Immature natural killer cell (primary cell): ENCODE data around the gene TRDMT1. TPM values are rescaled to one million over a fixed set of nuclear protein-coding genes. Genes with fewer than 3 reads are reported as not detected.

Source experiments
- DNase-seq, 3 donors: peaks; one replicate each; pipeline ENCODE4 v3.0.0; 2022; ENCODE audit warnings: mixed read lengths in 1 of 3
- H3K27ac Mint-ChIP-seq, 6 donors: one replicate each; pipeline ENCODE4 v1.8.0; 2020; ENCODE audit warnings: mixed read lengths in 6 of 6, mild to moderate bottlenecking in 5 of 6, inconsistent platforms in 4 of 6, moderate library complexity in 3 of 6
- H3K27me3 Mint-ChIP-seq, 3 donors: one replicate each; pipeline ENCODE4 v1.8.0; 2020 to 2021; ENCODE audit warnings: low read depth in 3 of 3, mild to moderate bottlenecking in 3 of 3, mixed read lengths in 3 of 3, moderate library complexity in 3 of 3, inconsistent platforms in 1 of 3
- H3K36me3 Mint-ChIP-seq, 3 donors: one replicate each; pipeline ENCODE4 v1.8.0; 2020; ENCODE audit warnings: mixed read lengths in 3 of 3, inconsistent platforms in 2 of 3, mild to moderate bottlenecking in 2 of 3
- H3K4me1 Mint-ChIP-seq, 2 donors: one replicate each; pipeline ENCODE4 v1.8.0; 2020; ENCODE audit warnings: inconsistent platforms in 2 of 2, mild to moderate bottlenecking in 2 of 2, mixed read lengths in 2 of 2, moderate library complexity in 1 of 2
- H3K4me3 Mint-ChIP-seq, 5 donors: one replicate each; pipeline ENCODE4 v1.8.0; 2020; ENCODE audit warnings: mild to moderate bottlenecking in 5 of 5, mixed read lengths in 5 of 5, inconsistent platforms in 3 of 5, moderate library complexity in 3 of 5
- H3K9me3 Mint-ChIP-seq, 6 donors: one replicate each; pipeline ENCODE4 v1.8.0; 2020; ENCODE audit warnings: mild to moderate bottlenecking in 6 of 6, mixed read lengths in 6 of 6, inconsistent platforms in 4 of 6, moderate library complexity in 3 of 6
- polyA plus RNA-seq, 3 donors: library from polyadenylated mRNA; unstranded; fragments of 300-500 nt; fragmentation: Illumina TruSeq; gene quantifications; one replicate each; pipeline ENCODE4 v1.2.3, GENCODE V29; 2021

The TRDMT1 gene
- polyA plus RNA-seq, 3 donors from 2014 or later = 1.4 to 7.8 (median 3.6) TPM

DNA sequence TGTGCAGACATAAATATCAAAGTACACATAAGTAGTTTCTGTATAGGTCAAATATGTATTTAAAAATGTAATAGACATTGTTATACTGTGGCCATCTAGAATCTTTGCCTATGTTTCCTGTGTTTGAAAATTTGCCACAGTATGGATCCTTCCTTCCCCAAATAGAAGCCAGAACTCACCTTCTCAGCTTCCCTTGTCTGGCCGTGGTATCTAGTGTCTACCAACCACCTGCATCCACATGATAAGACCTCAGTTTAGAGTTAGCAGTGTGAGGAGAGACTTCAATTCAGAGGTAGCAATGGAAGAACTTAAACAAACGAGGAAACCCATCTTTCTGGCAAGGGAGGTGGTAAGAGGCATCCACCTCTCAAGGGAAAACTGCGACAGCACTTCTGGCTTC, 4.9 kb downstream of the TRDMT1 start:
- no peak for DNase-seq
- no peak overlapping the region for H3K27ac Mint-ChIP-seq
- no peaks in the 10 kb centered on the region for H3K9me3 Mint-ChIP-seq
- H3K27me3 Mint-ChIP-seq = peaks cover 0 to 7% (median 4%) of the 10 kb centered on the region in 3 donors
- peaks cover 0 to 14% (median 0%) of the 10 kb centered on the region in 3 donors for H3K36me3 Mint-ChIP-seq
- peaks cover 17 to 24% of the 10 kb centered on the region in 2 donors for H3K4me1 Mint-ChIP-seq
- H3K4me3 Mint-ChIP-seq = no peak overlapping the region

DNA sequence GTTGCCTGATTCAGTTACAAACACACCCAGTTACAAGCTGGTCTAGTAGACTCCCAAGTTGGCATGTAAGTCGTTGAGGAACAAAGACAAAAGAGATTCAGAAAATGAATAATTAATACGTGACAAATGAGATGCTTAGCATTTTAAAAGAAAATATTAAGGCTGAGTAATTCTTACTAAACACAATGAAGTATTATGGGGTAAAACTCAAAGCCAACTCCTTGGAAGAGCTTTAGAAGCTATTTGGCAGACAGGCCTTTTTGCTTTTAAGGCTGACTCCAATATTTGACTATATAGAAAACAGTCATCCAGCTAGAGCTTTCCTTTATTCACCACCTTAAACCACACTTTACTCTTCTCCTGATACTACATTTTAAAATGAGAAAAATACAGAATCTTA, 5.4 kb downstream of the TRDMT1 start:
- peaks cover 0 to 14% (median 3%) of the 10 kb centered on the region in 3 donors for H3K36me3 Mint-ChIP-seq
- H3K27me3 Mint-ChIP-seq = peaks cover 0 to 3% (median 0%) of the 10 kb centered on the region in 3 donors
- peaks cover 12 to 19% of the 10 kb centered on the region in 2 donors for H3K4me1 Mint-ChIP-seq
- no peaks in the 10 kb centered on the region for H3K9me3 Mint-ChIP-seq
- no peak for DNase-seq
- H3K4me3 Mint-ChIP-seq = no peak overlapping the region
- H3K27ac Mint-ChIP-seq = no peak overlapping the region

- Mint-ChIP-seq H3K36me3 (peaks cover 0 to 18% (median 3%) of the 10 kb centered on the region in 3 donors), H3K4me3 (no peak overlapping the region), H3K27ac (no peak overlapping the region), H3K9me3 (peaks cover 0 to 2% (median 0%) of the 10 kb centered on the region in 6 donors), H3K4me1 (peaks cover 2 to 9% of the 10 kb centered on the region in 2 donors), H3K27me3 (peaks cover 0 to 2% (median 0%) of the 10 kb centered on the region in 3 donors)
- no peak for DNase-seq
These were observed 6.4 kb downstream of the TRDMT1 start for GRCh38 chr10:17195083-17195482.

- no peak overlapping the region for H3K4me3 Mint-ChIP-seq
- H3K27ac Mint-ChIP-seq = peak overlapping the region in 1 of 6 donors; percentile 7
- peaks cover 0 to 2% (median 0%) of the 10 kb centered on the region in 3 donors for H3K27me3 Mint-ChIP-seq
- H3K36me3 Mint-ChIP-seq = peaks cover 0 to 18% (median 3%) of the 10 kb centered on the region in 3 donors
- DNase-seq = no peak
- no peaks in the 10 kb centered on the region for H3K4me1 Mint-ChIP-seq
- peaks cover 0 to 2% (median 0%) of the 10 kb centered on the region in 6 donors for H3K9me3 Mint-ChIP-seq
These were observed 10.9 kb downstream of the TRDMT1 start for GRCh38 chr10:17190602-17191001.

- Mint-ChIP-seq H3K4me1 (no peaks in the 10 kb centered on the region), H3K27me3 (peaks cover 0 to 2% (median 0%) of the 10 kb centered on the region in 3 donors), H3K4me3 (no peak overlapping the region), H3K9me3 (peaks cover 0 to 2% (median 0%) of the 10 kb centered on the region in 6 donors), H3K27ac (no peak overlapping the region), H3K36me3 (peaks cover 0 to 14% (median 3%) of the 10 kb centered on the region in 3 donors)
- no peak for DNase-seq
These were observed 12.8 kb downstream of the TRDMT1 start for GRCh38 chr10:17188644-17189172.

- Mint-ChIP-seq H3K27me3 (peaks cover 0 to under 1% (median 0%) of the 10 kb centered on the region in 3 donors), H3K9me3 (peaks cover 0 to 2% (median 0%) of the 10 kb centered on the region in 6 donors), H3K4me1 (no peaks in the 10 kb centered on the region), H3K27ac (no peak overlapping the region), H3K4me3 (no peak overlapping the region), H3K36me3 (peaks cover 0 to 4% (median 0%) of the 10 kb centered on the region in 3 donors)
- DNase-seq = no peak
These were observed 15.6 kb downstream of the TRDMT1 start for GRCh38 chr10:17185873-17186272.

DNA sequence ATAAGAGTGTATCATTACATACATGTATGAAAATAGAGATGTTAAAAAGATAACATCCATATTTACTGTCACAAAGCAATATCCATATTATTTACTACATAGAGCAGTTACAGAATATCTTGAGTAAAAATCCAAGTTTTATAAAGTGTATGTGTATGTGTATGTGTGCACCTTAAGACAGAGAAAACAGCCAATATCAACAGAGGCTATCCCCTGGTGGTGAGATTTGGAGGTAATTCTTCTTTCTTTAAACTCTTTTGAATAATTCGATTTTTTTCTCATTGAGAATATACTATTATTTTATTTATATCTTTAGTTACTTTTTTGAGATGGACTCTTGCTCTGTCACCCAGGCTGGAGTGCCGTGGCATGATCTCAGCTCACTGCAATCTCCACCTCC, 18.4 kb downstream of the TRDMT1 start:
- H3K4me3 Mint-ChIP-seq = no peak overlapping the region
- H3K36me3 Mint-ChIP-seq = no peaks in the 10 kb centered on the region
- no peaks in the 10 kb centered on the region for H3K9me3 Mint-ChIP-seq
- H3K4me1 Mint-ChIP-seq = no peaks in the 10 kb centered on the region
- DNase-seq = no peak
- no peaks in the 10 kb centered on the region for H3K27me3 Mint-ChIP-seq
- no peak overlapping the region for H3K27ac Mint-ChIP-seq

- Mint-ChIP-seq H3K36me3 (no peaks in the 10 kb centered on the region), H3K27ac (no peak overlapping the region), H3K9me3 (no peaks in the 10 kb centered on the region), H3K4me1 (no peaks in the 10 kb centered on the region), H3K4me3 (no peak overlapping the region), H3K27me3 (peaks cover 0 to under 1% (median 0%) of the 10 kb centered on the region in 3 donors)
- no peak for DNase-seq
These were observed 19.7 kb downstream of the TRDMT1 start for GRCh38 chr10:17181751-17182150.

DNA sequence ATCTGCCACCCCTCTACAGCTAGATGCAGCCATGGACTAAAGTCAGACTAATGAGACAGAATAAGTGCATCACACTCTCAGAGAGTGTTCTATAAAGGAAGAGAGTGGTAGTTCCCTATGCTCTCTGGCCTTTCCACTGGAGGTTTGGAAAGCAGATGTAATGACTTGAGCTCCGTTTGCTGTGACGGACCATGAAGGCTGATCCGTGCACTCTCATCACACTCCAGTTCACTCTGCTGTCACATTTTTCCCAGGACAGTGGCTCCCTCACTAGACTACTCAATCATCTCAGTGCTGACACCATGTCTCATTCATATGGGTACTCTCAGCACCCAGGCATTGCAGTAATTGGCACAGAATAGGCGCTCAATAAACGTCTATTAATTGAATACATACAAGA, 20.4 kb downstream of the TRDMT1 start:
- no peak overlapping the region for H3K27ac Mint-ChIP-seq
- no peak overlapping the region for H3K4me3 Mint-ChIP-seq

GRCh38 chr10:17179002-17179401, 22.5 kb downstream of the TRDMT1 start:
- Mint-ChIP-seq H3K9me3 (no peaks in the 10 kb centered on the region), H3K4me3 (no peak overlapping the region), H3K27ac (no peak overlapping the region), H3K4me1 (peaks cover 11 to 16% of the 10 kb centered on the region in 2 donors), H3K36me3 (peaks cover 0 to 3% (median 0%) of the 10 kb centered on the region in 3 donors), H3K27me3 (peaks cover 0 to 2% (median 0%) of the 10 kb centered on the region in 3 donors)
- DNase-seq = no peak

More for the DNA sequence above, 20.4 kb downstream of the TRDMT1 start:
- no peaks in the 10 kb centered on the region for H3K9me3 Mint-ChIP-seq
- DNase-seq = no peak
- H3K27me3 Mint-ChIP-seq = peaks cover 0 to 2% (median 0%) of the 10 kb centered on the region in 3 donors
- H3K36me3 Mint-ChIP-seq = no peaks in the 10 kb centered on the region
- peaks cover 1 to 3% of the 10 kb centered on the region in 2 donors for H3K4me1 Mint-ChIP-seq

DNA sequence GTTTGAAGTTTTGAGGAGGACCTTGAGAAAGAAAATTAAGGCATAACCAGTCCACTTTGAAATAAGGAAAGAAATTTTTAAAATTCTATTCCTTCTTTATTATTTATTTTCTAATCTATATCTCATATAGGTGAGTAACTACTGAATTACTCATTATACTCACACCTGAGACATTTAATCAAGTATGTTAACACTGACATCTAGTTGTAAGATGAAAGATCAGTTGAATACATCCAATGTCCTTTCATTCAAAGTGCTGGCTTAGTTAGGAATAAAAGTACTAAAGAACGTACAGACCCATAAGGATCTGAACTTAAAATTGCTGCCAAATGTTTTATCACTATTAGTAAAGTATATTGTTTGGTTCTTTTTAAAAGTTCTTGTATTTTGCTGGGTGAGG, 23.5 kb downstream of the TRDMT1 start:
- Mint-ChIP-seq H3K4me3 (no peak overlapping the region), H3K36me3 (peaks cover 0 to 3% (median 0%) of the 10 kb centered on the region in 3 donors), H3K4me1 (peaks cover 11 to 16% of the 10 kb centered on the region in 2 donors), H3K9me3 (no peaks in the 10 kb centered on the region), H3K27me3 (peaks cover 0 to 2% (median 0%) of the 10 kb centered on the region in 3 donors), H3K27ac (no peak overlapping the region)
- no peak for DNase-seq

- H3K4me3 Mint-ChIP-seq = no peak overlapping the region
- peaks cover 0 to 2% (median 0%) of the 10 kb centered on the region in 3 donors for H3K27me3 Mint-ChIP-seq
- no peak overlapping the region for H3K27ac Mint-ChIP-seq
- H3K9me3 Mint-ChIP-seq = no peaks in the 10 kb centered on the region
- H3K36me3 Mint-ChIP-seq = peaks cover 0 to 4% (median 3%) of the 10 kb centered on the region in 3 donors
- DNase-seq = no peak
- peaks cover 11 to 16% of the 10 kb centered on the region in 2 donors for H3K4me1 Mint-ChIP-seq
These were observed 24.5 kb downstream of the TRDMT1 start for GRCh38 chr10:17177014-17177413.

DNA sequence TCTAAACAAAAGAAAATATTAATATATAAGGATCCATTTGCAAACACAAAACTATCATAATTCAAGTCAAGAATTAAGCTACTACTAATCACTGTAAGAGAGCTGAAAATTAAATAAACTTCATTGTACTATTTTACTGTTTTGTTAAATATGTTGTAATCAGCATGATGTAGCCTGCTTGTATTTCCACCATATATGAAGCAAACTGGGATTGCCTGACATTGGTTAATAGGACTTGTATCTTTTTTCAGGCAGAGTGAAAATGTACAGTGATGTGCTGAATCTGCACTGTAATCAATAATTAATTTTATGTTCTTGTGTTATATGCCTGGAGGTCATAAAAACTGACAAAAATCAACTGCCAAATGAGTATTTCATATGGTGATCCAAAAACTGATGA, 25.4 kb downstream of the TRDMT1 start:
- Mint-ChIP-seq H3K36me3 (peaks cover 5 to 9% (median 9%) of the 10 kb centered on the region in 3 donors), H3K27me3 (peaks cover 0 to 2% (median 0%) of the 10 kb centered on the region in 3 donors), H3K9me3 (no peaks in the 10 kb centered on the region), H3K4me1 (peaks cover 11 to 16% of the 10 kb centered on the region in 2 donors), H3K4me3 (peak overlapping the region in 2 of 5 donors; percentile 61 to 74), H3K27ac (peak overlapping the region in 2 of 6 donors; percentile 19 to 67)
- no peak for DNase-seq

GRCh38 chr10:17175551-17175950, 25.9 kb downstream of the TRDMT1 start:
- Mint-ChIP-seq H3K36me3 (peaks cover 5 to 9% (median 9%) of the 10 kb centered on the region in 3 donors), H3K4me3 (peak overlapping the region; percentile 7 to 82 (median 61)), H3K9me3 (no peaks in the 10 kb centered on the region), H3K4me1 (peaks cover 11 to 16% of the 10 kb centered on the region in 2 donors), H3K27me3 (peaks cover 0 to 2% (median 0%) of the 10 kb centered on the region in 3 donors), H3K27ac (peak overlapping the region; percentile 1 to 67 (median 33))
- peak; percentile 3 to 27 (median 11) for DNase-seq
